GM23338 (cell line): ENCODE results near the gene SMAGP. TPM values are rescaled to one million over a fixed set of nuclear protein-coding genes. Genes with fewer than 3 reads are reported as not detected.
"Not testable (repeated sequence)": the region's sequence is repeated elsewhere in the genome, so short reads cannot be mapped to it uniquely, and the experiment has no call there.

Experiments
- ATAC-seq: fragments of 200-7000 bp; cut with Tn5 transposase; 3 replicates; pipeline ENCODE4 v1.9.1; 2020
- DNase-seq: peaks from one replicate; pipeline ENCODE4 v3.0.0-alpha.2; 2015; ENCODE audit warnings: low spot score
- H2AFZ ChIP-seq: fragments of 200-600 bp; sonication (generic); 2 replicates; pipeline ENCODE4 v1.8.0; 2016; ENCODE audit warnings: antibody characterized with exemption, mild to moderate bottlenecking, moderate library complexity
- H3F3A ChIP-seq: fragments of 200-600 bp; sonication (generic); replicated peaks from 2 replicates; pipeline ENCODE4 v1.8.0; 2017; ENCODE audit warnings: antibody characterized with exemption, mixed run types, low read depth
- H3K27ac ChIP-seq: fragments of 200-600 bp; sonication (generic); 2 replicates; pipeline ENCODE4 v1.6.1; 2016; ENCODE audit warnings: low read depth
- H3K27me3 ChIP-seq: fragments of 200-600 bp; sonication (generic); 2 replicates; pipeline ENCODE4 v1.8.0; 2016; ENCODE audit warnings: mild to moderate bottlenecking, mixed run types, moderate library complexity; ENCODE audit not compliant: insufficient read depth
- H3K36me3 ChIP-seq: fragments of 200-600 bp; sonication (generic); 2 replicates; pipeline ENCODE4 v1.8.0; 2016; ENCODE audit warnings: mild to moderate bottlenecking; ENCODE audit not compliant: insufficient read depth
- H3K4me1 ChIP-seq: fragments of 200-600 bp; sonication (generic); 2 replicates; pipeline ENCODE4 v1.8.0; 2016; ENCODE audit warnings: mild to moderate bottlenecking, moderate library complexity; ENCODE audit not compliant: insufficient read depth
- H3K4me2 ChIP-seq: fragments of 200-600 bp; sonication (generic); 2 replicates; pipeline ENCODE4 v1.7.1; 2017; ENCODE audit warnings: mixed run types
- H3K4me3 ChIP-seq: fragments of 200-600 bp; sonication (generic); 2 replicates; pipeline ENCODE4 v1.6.1; 2016; ENCODE audit warnings: mixed run types
- H3K79me2 ChIP-seq: fragments of 200-600 bp; sonication (generic); replicated peaks from 2 replicates; pipeline ENCODE4 v1.8.0; 2017; ENCODE audit warnings: mild to moderate bottlenecking; ENCODE audit not compliant: insufficient read depth
- H3K9me2 ChIP-seq: fragments of 200-600 bp; sonication (generic); 2 replicates; pipeline ENCODE4 v1.8.0; 2017; ENCODE audit not compliant: insufficient read depth
- H4K20me1 ChIP-seq: fragments of 200-600 bp; sonication (generic); replicated peaks from 2 replicates; pipeline ENCODE4 v1.8.0; 2017; ENCODE audit warnings: mild to moderate bottlenecking; ENCODE audit not compliant: insufficient read depth
- H3K27ac Mint-ChIP-seq: 2 replicates; pipeline ENCODE4 v1.8.0; 2020; ENCODE audit warnings: inconsistent platforms, mild to moderate bottlenecking, moderate library complexity, mixed read lengths
- H3K27me3 Mint-ChIP-seq: 3 replicates; pipeline ENCODE4 v1.8.0; 2022; ENCODE audit warnings: low read depth, mild to moderate bottlenecking, moderate library complexity, mixed read lengths, inconsistent platforms; ENCODE audit not compliant: insufficient read depth, poor library complexity
- H3K36me3 Mint-ChIP-seq: 3 replicates; pipeline ENCODE4 v1.8.0; 2021; ENCODE audit warnings: low read depth, mild to moderate bottlenecking, inconsistent platforms, moderate library complexity, mixed read lengths
- H3K4me1 Mint-ChIP-seq: 3 replicates; pipeline ENCODE4 v1.8.0; 2020; ENCODE audit warnings: mild to moderate bottlenecking, inconsistent platforms, mixed read lengths
- H3K4me3 Mint-ChIP-seq: 3 replicates; pipeline ENCODE4 v1.8.0; 2021; ENCODE audit warnings: moderate library complexity, mild to moderate bottlenecking, inconsistent platforms, mixed read lengths
- H3K9me3 Mint-ChIP-seq: 3 replicates; pipeline ENCODE4 v1.8.0; 2020; ENCODE audit warnings: moderate library complexity, mild to moderate bottlenecking, inconsistent platforms, mixed read lengths
- CREB1 ChIP-seq: fragments of 250-450 bp; sonication (Bioruptor Pico); IDR thresholded peaks from 2 replicates; pipeline ENCODE4 v1.5.0; 2020; ENCODE audit warnings: low read depth, mild to moderate bottlenecking, moderate library complexity
- EZH2 ChIP-seq: fragments of 200-600 bp; sonication (generic); IDR thresholded peaks from one replicate; pipeline ENCODE4 v1.8.0; 2017; ENCODE audit warnings: antibody characterized with exemption, mild to moderate bottlenecking, low read depth; ENCODE audit not compliant: unreplicated experiment
- EZH2phosphoT487 ChIP-seq: fragments of 200-600 bp; sonication (generic); IDR thresholded peaks from one replicate; pipeline ENCODE4 v1.8.1; 2018; ENCODE audit warnings: antibody characterized with exemption; ENCODE audit not compliant: unreplicated experiment
- JUNB ChIP-seq: IDR thresholded peaks from one replicate; pipeline ENCODE4 v1.6.1; 2016; ENCODE audit warnings: antibody characterized with exemption; ENCODE audit not compliant: unreplicated experiment
- POLR2AphosphoS5 ChIP-seq: IDR thresholded peaks from 2 replicates; pipeline ENCODE4 v1.6.1; 2016; ENCODE audit warnings: antibody characterized with exemption, low read depth
- ZNF114 ChIP-seq: fragments of 250-450 bp; sonication (Bioruptor Pico); IDR thresholded peaks from 2 replicates; pipeline ENCODE4 v1.5.0; 2020; ENCODE audit warnings: mild to moderate bottlenecking, moderate library complexity
- ZNF331 ChIP-seq: fragments of 250-450 bp; sonication (Bioruptor Pico); IDR thresholded peaks from 2 replicates; pipeline ENCODE4 v1.5.0; 2020; ENCODE audit warnings: low read depth, mild to moderate bottlenecking, moderate library complexity
- polyA plus RNA-seq: library from polyadenylated mRNA; unstranded; fragments of >200 nt; fragmentation: Nextera tagmentation; extraction: Ambion mirVana; gene quantifications from 2 replicates; pipeline ENCODE4 v1.2.1, GENCODE V29; 2016
- total RNA-seq: library from RNA; depleted of rRNA; stranded (reverse); fragments of >200 nt; shearing (Covaris generic); gene quantifications from 2 replicates; pipeline ENCODE4 v1.2.3, GENCODE V29; 2014
- TF ChIP-seq, protein P1 (sequence below): IDR thresholded peaks from one replicate; pipeline ENCODE4 v1.6.1; 2018; ENCODE audit warnings: antibody characterized with exemption; ENCODE audit not compliant: unreplicated experiment
- TF ChIP-seq, protein P2 (sequence below): fragments of 250-450 bp; sonication (Bioruptor Pico); IDR thresholded peaks from 2 replicates; pipeline ENCODE4 v1.5.0; 2020; ENCODE audit warnings: mild to moderate bottlenecking, moderate library complexity

SMAGP gene
- total and polyA plus RNA-seq, 2 experiments from 2014 or later, result 4.7 to 8.2 TPM

DNA sequence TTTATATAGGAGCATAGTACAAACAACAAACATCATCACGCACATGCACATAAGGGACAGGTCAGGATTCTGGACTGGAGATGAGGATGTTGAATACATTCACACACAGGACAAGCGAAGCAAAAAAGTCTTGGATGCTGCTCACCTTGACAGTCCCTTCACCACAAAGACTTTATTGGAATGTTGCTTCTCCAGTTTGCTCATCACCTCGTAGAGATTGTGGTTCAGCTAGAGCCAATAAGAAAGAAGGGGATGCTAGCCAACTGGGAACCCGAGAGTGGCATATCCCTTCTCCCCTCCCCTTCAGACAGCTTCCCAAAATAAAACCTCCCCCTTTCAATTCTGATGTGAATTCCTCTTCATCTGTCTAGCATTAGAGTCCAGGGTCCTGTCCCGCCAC lies 25.4 kb upstream of the SMAGP start:
- Mint-ChIP-seq H3K4me1 (no peaks in the 10 kb centered on the region), H3K4me3 (no peak overlapping the region), H3K27me3 (peaks cover 2% of the 10 kb centered on the region), H3K36me3 (no peaks in the 10 kb centered on the region), H3K9me3 (no peaks in the 10 kb centered on the region), H3K27ac (no peak overlapping the region)
- Histone ChIP-seq H4K20me1 (no peaks in the 10 kb centered on the region), H3K36me3 (no peaks in the 10 kb centered on the region), H2AFZ (no peak overlapping the region), H3K4me3 (no peak overlapping the region), H3K27me3 (no peaks in the 10 kb centered on the region), H3K79me2 (no peaks in the 10 kb centered on the region), H3K27ac (no peak overlapping the region), H3K4me2 (no peak overlapping the region), H3K9me2 (no peaks in the 10 kb centered on the region), H3K4me1 (no peaks in the 10 kb centered on the region), H3F3A (no peaks in the 10 kb centered on the region)
- no peak for TF ChIP-seq EZH2
- ATAC-seq, result no peak; the same call in 2 of the 3 replicates
- peak; percentile 31 for DNase-seq

DNA sequence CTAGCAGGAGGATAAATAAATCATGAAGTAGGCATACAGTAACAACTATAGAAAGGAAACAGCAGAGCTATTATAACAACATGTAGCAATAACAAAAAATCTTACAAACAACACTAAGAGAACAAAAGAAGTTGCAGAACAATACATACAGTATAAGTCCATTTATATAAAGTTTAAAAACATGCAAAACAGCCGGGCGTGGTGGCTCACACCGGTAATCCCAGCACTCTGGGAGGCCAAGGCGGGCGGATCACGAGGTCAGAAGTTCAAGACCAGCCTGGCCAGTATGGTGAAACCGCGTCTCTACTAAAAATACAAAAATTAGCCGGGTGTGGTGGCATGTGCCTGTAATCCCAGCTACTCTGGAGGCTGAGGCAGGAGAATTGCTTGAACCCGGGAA lies 23.9 kb upstream of the SMAGP start:
- H3K4me1 ChIP-seq, H3K9me2 ChIP-seq, DNase-seq, H3K4me3 Mint-ChIP-seq, H3K27me3 Mint-ChIP-seq, H3K9me3 Mint-ChIP-seq, H3K4me3 ChIP-seq, H3K36me3 Mint-ChIP-seq, ATAC-seq, H3K4me2 ChIP-seq, H3K27me3 ChIP-seq, H2AFZ ChIP-seq, H3K36me3 ChIP-seq, H3K27ac ChIP-seq, H3K79me2 ChIP-seq, H3K27ac Mint-ChIP-seq, H4K20me1 ChIP-seq, H3F3A ChIP-seq, H3K4me1 Mint-ChIP-seq: not testable (repeated sequence)

DNA sequence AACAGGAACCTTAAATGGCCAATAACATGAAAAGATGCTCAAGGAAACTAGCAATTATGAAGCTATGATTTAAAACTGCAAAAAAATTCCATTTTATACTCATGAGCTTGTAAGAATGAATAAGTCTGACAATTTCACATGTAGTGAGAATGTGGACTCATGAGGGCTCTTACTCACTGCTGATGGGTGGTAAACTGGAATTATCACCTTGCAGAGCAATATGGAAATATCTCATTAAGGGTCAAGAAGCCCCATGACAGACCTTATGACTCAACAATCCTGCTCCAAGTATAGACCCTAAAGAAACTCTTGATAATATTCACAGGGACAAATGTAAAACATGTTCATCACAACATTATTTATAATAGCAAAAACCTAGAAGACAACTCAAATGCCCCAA lies 23.5 kb upstream of the SMAGP start:
- no peak overlapping the region for H3K27ac Mint-ChIP-seq
- DNase-seq (no peak), ATAC-seq (no peak)
- Histone ChIP-seq H3K4me1 (no peaks in the 10 kb centered on the region), H3F3A (no peaks in the 10 kb centered on the region), H3K27ac (no peak overlapping the region), H3K4me2 (no peak overlapping the region), H3K79me2 (no peaks in the 10 kb centered on the region), H3K9me2 (no peaks in the 10 kb centered on the region), H4K20me1 (no peaks in the 10 kb centered on the region), H3K36me3 (no peaks in the 10 kb centered on the region), H3K27me3 (no peaks in the 10 kb centered on the region), H2AFZ (no peak overlapping the region), H3K4me3 (no peak overlapping the region)
- no peaks in the 10 kb centered on the region for H3K9me3 Mint-ChIP-seq
- H3K27me3 Mint-ChIP-seq, result peaks cover 3% of the 10 kb centered on the region
- TF ChIP-seq, protein P1, sequence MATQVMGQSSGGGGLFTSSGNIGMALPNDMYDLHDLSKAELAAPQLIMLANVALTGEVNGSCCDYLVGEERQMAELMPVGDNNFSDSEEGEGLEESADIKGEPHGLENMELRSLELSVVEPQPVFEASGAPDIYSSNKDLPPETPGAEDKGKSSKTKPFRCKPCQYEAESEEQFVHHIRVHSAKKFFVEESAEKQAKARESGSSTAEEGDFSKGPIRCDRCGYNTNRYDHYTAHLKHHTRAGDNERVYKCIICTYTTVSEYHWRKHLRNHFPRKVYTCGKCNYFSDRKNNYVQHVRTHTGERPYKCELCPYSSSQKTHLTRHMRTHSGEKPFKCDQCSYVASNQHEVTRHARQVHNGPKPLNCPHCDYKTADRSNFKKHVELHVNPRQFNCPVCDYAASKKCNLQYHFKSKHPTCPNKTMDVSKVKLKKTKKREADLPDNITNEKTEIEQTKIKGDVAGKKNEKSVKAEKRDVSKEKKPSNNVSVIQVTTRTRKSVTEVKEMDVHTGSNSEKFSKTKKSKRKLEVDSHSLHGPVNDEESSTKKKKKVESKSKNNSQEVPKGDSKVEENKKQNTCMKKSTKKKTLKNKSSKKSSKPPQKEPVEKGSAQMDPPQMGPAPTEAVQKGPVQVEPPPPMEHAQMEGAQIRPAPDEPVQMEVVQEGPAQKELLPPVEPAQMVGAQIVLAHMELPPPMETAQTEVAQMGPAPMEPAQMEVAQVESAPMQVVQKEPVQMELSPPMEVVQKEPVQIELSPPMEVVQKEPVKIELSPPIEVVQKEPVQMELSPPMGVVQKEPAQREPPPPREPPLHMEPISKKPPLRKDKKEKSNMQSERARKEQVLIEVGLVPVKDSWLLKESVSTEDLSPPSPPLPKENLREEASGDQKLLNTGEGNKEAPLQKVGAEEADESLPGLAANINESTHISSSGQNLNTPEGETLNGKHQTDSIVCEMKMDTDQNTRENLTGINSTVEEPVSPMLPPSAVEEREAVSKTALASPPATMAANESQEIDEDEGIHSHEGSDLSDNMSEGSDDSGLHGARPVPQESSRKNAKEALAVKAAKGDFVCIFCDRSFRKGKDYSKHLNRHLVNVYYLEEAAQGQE, result no peak
- TF ChIP-seq POLR2AphosphoS5 (no peak), EZH2 (no peak), JUNB (no peak), ZNF331 (CRISPR knock-in tag) (no peak), CREB1 (no peak), ZNF114 (CRISPR knock-in tag) (no peak), EZH2phosphoT487 (no peak)
- TF ChIP-seq, protein P2, sequence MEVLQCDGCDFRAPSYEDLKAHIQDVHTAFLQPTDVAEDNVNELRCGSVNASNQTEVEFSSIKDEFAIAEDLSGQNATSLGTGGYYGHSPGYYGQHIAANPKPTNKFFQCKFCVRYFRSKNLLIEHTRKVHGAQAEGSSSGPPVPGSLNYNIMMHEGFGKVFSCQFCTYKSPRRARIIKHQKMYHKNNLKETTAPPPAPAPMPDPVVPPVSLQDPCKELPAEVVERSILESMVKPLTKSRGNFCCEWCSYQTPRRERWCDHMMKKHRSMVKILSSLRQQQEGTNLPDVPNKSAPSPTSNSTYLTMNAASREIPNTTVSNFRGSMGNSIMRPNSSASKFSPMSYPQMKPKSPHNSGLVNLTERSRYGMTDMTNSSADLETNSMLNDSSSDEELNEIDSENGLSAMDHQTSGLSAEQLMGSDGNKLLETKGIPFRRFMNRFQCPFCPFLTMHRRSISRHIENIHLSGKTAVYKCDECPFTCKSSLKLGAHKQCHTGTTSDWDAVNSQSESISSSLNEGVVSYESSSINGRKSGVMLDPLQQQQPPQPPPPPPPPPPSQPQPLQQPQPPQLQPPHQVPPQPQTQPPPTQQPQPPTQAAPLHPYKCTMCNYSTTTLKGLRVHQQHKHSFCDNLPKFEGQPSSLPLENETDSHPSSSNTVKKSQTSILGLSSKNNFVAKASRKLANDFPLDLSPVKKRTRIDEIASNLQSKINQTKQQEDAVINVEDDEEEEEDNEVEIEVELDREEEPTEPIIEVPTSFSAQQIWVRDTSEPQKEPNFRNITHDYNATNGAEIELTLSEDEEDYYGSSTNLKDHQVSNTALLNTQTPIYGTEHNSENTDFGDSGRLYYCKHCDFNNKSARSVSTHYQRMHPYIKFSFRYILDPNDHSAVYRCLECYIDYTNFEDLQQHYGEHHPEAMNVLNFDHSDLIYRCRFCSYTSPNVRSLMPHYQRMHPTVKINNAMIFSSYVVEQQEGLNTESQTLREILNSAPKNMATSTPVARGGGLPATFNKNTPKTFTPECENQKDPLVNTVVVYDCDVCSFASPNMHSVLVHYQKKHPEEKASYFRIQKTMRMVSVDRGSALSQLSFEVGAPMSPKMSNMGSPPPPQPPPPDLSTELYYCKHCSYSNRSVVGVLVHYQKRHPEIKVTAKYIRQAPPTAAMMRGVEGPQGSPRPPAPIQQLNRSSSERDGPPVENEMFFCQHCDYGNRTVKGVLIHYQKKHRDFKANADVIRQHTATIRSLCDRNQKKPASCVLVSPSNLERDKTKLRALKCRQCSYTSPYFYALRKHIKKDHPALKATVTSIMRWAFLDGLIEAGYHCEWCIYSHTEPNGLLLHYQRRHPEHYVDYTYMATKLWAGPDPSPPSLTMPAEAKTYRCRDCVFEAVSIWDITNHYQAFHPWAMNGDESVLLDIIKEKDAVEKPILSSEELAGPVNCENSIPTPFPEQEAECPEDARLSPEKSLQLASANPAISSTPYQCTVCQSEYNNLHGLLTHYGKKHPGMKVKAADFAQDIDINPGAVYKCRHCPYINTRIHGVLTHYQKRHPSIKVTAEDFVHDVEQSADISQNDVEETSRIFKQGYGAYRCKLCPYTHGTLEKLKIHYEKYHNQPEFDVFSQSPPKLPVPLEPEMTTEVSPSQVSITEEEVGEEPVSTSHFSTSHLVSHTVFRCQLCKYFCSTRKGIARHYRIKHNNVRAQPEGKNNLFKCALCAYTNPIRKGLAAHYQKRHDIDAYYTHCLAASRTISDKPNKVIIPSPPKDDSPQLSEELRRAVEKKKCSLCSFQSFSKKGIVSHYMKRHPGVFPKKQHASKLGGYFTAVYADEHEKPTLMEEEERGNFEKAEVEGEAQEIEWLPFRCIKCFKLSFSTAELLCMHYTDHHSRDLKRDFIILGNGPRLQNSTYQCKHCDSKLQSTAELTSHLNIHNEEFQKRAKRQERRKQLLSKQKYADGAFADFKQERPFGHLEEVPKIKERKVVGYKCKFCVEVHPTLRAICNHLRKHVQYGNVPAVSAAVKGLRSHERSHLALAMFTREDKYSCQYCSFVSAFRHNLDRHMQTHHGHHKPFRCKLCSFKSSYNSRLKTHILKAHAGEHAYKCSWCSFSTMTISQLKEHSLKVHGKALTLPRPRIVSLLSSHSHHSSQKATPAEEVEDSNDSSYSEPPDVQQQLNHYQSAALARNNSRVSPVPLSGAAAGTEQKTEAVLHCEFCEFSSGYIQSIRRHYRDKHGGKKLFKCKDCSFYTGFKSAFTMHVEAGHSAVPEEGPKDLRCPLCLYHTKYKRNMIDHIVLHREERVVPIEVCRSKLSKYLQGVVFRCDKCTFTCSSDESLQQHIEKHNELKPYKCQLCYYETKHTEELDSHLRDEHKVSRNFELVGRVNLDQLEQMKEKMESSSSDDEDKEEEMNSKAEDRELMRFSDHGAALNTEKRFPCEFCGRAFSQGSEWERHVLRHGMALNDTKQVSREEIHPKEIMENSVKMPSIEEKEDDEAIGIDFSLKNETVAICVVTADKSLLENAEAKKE (CRISPR knock-in tag), result no peak
- H3K4me1 Mint-ChIP-seq, result no peaks in the 10 kb centered on the region
- H3K36me3 Mint-ChIP-seq, result no peaks in the 10 kb centered on the region
- H3K4me3 Mint-ChIP-seq, result no peak overlapping the region
